H7 (cell line): ENCODE measurements around the gene FOXN3. TPM values are rescaled to one million over a fixed set of nuclear protein-coding genes. Genes with fewer than 3 reads are reported as not detected.

Experiments used
- DNase-seq: peaks from one replicate; pipeline ENCODE4 v3.0.0; 2012
- H3K27me3 ChIP-seq: 2 replicates; pipeline ENCODE4 v1.6.0; 2011; ENCODE audit warnings: mild to moderate bottlenecking, low read length; ENCODE audit not compliant: control insufficient read depth, insufficient read depth
- H3K36me3 ChIP-seq: replicated peaks from 2 replicates; pipeline ENCODE4 v1.5.1; 2011; ENCODE audit warnings: low read length; ENCODE audit not compliant: control insufficient read depth, insufficient read depth
- H3K4me3 ChIP-seq: 2 replicates; pipeline ENCODE4 v1.5.1; 2011; ENCODE audit warnings: low read depth, mild to moderate bottlenecking, control low read depth, low read length, moderate library complexity; ENCODE audit not compliant: insufficient read depth
- total RNA-seq: library from RNA; depleted of rRNA; stranded (reverse); fragments of >200 nt; shearing (Covaris generic); gene quantifications from 2 replicates; pipeline ENCODE4 v1.2.3, GENCODE V29; 2014

Gene FOXN3
- total RNA-seq, 1 experiment from 2014 or later = 64.6 TPM

- Histone ChIP-seq H3K36me3 (peaks cover 2% of the 10 kb centered on the region; the same call in 1 of the 2 replicates), H3K27me3 (no peaks in the 10 kb centered on the region), H3K4me3 (no peak overlapping the region)
- no peak for DNase-seq
These were observed 76.5 kb downstream of the FOXN3 start for GRCh38 chr14:89340200-89341181.

DNA sequence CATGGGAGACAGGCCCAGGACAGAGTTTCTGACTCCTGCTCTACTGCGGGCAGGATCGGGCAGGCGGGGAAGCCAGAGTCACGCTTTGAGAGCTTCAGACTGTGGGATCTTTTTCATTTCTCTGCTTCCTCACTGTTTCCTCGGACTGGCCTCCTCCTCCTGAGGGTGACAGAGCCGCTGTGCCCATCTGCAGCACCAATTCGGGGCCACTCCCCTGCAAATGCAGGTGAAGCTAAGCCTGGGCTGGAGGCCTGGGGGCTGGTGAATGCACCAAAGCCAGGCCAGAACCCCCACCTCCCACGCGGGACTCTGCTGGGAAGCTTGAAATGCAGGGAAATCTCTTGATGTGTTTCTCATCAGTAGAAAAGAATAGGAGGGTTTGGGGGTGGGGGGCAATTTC lies 77.5 kb downstream of the FOXN3 start:
- Histone ChIP-seq H3K36me3 (peaks cover 2% of the 10 kb centered on the region; the same call in 1 of the 2 replicates), H3K27me3 (no peaks in the 10 kb centered on the region), H3K4me3 (no peak overlapping the region)
- DNase-seq = no peak

DNA sequence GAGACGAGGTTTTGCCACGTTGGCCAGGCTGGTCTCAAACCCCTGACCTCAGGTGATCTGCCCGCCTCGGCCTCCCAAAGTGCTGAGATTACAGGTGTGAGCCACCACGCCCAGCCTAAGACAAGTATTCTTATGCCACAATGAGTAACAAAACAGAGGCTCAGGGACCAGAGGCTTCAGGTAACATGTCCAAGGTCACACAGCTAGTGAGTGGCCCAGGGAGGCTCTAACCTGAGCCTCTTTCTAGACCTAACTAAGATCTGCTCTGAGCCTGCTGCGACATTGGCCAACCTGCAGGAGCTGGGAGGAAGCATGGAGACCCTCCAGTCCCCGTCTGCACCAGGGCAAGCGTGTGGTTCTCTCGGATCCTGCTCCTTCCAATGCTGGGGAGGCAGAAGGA lies 77.9 kb downstream of the FOXN3 start:
- Histone ChIP-seq H3K36me3 (peaks cover 2% of the 10 kb centered on the region; the same call in 1 of the 2 replicates), H3K4me3 (no peak overlapping the region), H3K27me3 (no peaks in the 10 kb centered on the region)
- DNase-seq = no peak

DNA sequence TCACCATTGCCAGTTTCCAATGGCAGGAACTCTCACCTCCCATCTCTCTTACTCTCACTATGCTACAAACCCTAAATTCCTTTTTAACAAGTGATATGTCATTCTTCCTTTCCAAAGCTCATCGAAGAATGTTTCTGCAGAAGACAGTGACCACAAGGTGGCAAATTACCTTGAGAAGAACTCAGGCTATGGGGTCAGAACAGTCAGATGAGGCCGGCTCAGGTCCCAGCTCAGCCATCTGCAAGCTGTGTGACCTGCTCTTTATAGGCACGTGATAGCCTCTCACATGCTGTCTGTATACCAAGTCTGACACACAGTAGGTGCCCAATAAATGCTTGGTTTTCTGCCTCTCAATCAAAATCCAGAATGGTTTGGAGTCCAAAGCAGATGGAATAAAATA lies 80.7 kb downstream of the FOXN3 start:
- no peak for DNase-seq
- Histone ChIP-seq H3K27me3 (no peaks in the 10 kb centered on the region), H3K4me3 (no peak overlapping the region), H3K36me3 (0 out of 2 replicates have a peak, but pooled peaks cover 2% of the 10 kb centered on the region)

GRCh38 chr14:89332031-89332430 lies 85.0 kb downstream of the FOXN3 start:
- H3K27me3 ChIP-seq = no peaks in the 10 kb centered on the region
- no peak for DNase-seq
- H3K36me3 ChIP-seq = no peaks in the 10 kb centered on the region
- no peak overlapping the region for H3K4me3 ChIP-seq

DNA sequence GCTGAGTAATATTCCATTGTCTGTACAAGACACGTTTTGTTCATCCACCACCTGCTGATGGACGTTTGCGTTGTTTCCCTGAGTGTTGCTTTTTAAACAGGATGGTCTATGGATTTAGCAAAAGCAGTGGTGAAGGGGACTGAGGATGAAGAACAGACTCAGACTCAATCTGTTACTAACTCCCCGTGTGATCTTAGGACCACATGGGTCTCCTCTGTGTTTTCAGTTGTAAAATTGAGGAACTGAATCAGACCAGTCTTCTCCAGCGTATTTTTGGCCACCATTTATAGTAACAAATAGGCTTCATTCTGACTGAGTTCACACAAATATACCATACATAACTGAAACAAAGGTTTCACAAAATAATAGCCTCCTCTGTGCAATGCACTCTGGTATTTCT lies 85.6 kb downstream of the FOXN3 start:
- Histone ChIP-seq H3K36me3 (no peaks in the 10 kb centered on the region), H3K4me3 (no peak overlapping the region), H3K27me3 (no peaks in the 10 kb centered on the region)
- no peak for DNase-seq

DNA sequence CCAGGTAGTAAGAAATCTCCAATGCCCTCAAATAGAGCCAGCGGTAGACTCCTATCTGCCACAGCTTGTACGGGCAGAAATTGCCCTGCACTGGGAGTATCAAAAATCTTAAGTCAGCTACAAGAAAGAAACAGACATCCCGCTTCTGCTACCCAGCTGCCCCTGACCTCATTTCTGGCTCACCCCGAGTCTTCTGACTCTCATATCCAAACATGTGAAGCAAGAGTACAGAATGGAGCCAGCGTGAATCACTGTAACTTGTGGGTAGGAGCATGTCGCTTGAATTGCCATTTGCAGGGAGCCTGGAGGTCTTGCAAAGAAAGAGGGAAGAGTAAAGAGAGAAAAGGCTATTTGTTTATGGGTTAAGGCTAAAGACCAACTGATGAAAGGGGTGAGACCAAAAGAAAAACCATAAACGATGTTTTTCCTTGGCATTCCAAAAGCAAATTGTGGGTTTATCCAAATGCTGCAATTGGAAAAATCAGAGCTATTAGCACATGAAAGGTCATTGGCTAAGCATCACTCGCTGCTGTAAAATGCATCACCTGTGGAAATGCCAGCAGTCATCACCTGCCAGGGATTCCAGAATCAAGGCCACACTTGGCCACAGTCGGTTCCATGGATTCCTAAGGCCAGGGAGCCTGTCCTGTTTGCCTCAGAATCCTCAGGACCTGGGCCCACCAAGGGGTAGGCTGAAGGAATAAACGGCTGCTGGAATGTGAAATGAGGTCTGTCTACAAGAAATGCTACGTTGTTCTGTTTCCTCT lies 86.6 kb downstream of the FOXN3 start:
- no peak for DNase-seq
- Histone ChIP-seq H3K4me3 (no peak overlapping the region), H3K36me3 (peaks cover 3% of the 10 kb centered on the region; the same call in 1 of the 2 replicates), H3K27me3 (no peaks in the 10 kb centered on the region)

DNA sequence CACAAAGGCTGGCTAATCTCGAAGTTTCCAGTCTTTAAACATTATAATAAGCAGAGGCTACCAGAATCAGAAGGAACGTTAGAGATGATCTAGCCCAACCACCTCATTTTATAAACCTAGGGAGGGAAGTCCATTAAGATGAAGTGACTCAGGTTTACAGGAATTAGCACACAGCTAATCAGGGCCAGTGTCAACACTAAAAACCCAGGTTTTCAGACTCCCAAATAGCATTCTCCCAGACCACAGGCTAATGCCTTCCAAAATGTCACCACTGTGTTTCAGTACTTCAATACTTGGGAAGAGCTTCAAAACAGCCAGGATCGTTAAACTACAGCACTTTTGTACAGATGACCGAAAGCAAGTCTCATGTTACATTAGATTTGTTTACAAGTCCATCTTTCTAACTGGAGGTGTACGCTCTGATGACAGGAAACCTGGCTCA lies 89.2 kb downstream of the FOXN3 start:
- no peak for DNase-seq

GRCh38 chr14:89325959-89326358 lies 91.1 kb downstream of the FOXN3 start:
- DNase-seq = no peak
- H3K27me3 ChIP-seq = no peaks in the 10 kb centered on the region
- peaks cover 3% of the 10 kb centered on the region for H3K36me3 ChIP-seq
- no peak overlapping the region for H3K4me3 ChIP-seq

More for the DNA sequence above, 89.2 kb downstream of the FOXN3 start:
- Histone ChIP-seq H3K4me3 (no peak overlapping the region), H3K27me3 (no peaks in the 10 kb centered on the region), H3K36me3 (peaks cover 3% of the 10 kb centered on the region)

DNA sequence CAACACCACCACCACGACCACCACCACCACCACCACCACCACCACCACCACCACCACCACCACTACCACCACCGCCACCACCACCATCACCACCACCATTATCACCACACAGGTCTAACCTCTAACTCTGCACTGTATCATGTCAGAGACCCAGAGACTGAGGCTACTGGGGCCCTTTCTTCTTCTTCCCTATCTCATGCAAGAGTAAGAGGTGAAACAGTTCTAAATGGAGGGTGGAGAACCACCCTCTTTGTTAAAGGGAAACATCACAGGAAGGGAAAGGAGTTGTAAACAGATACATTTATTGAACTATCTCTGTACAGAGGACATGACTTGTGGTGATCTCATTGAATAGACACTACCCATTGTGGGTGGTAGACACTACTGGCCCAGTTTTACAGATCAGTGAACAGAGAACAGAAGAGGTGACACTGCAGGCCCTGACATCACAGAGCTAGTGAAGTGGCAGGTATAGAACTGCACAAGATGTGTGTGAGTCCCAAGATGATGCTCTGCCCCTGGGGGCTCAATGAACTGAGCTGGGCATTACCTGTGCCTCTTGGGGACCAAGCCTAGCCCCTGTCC lies 91.6 kb downstream of the FOXN3 start:
- H3K27me3 ChIP-seq = no peaks in the 10 kb centered on the region

GRCh38 chr14:89324501-89325298 lies 92.3 kb downstream of the FOXN3 start:
- no peak overlapping the region for H3K4me3 ChIP-seq
- peaks cover 3% of the 10 kb centered on the region for H3K36me3 ChIP-seq
- DNase-seq = no peak
- no peaks in the 10 kb centered on the region for H3K27me3 ChIP-seq

More for the DNA sequence above, 91.6 kb downstream of the FOXN3 start:
- no peak for DNase-seq
- H3K4me3 ChIP-seq = no peak overlapping the region
- peaks cover 3% of the 10 kb centered on the region for H3K36me3 ChIP-seq

GRCh38 chr14:89320381-89321000 lies 96.5 kb downstream of the FOXN3 start:
- no peaks in the 10 kb centered on the region for H3K27me3 ChIP-seq
- DNase-seq = no peak
- H3K36me3 ChIP-seq = peaks cover under 1% of the 10 kb centered on the region
- H3K4me3 ChIP-seq = no peak overlapping the region

DNA sequence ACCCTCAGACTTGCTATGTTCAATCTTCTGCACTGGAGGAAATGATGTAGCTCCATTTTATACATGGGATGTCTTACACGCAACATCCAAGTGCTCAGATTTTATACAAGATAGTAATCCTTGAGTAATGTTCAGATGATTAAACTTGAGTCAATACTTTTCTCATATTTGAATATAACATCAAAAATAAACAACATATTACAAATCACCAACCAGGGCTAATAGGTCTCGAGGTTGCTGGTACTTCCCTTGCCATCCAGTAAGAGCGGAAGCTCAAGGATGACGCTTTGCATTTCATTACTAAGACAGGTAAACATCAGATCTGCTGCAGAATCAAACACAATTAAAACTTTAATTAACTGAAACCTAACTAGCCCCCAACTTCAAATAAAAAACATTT lies 97.3 kb downstream of the FOXN3 start:
- no peak for DNase-seq
- Histone ChIP-seq H3K27me3 (no peaks in the 10 kb centered on the region), H3K4me3 (no peak overlapping the region), H3K36me3 (peaks cover 1% of the 10 kb centered on the region)
